Measurements from ENCODE around the gene KIN. TPM values are rescaled to one million over a fixed set of nuclear protein-coding genes. Genes with fewer than 3 reads are reported as not detected.

KIN gene
- total and polyA plus RNA-seq, 8 donors: 4.1 to 51.9 (median 10.5) TPM

GRCh38 chr10:7776777-7777176, 11.0 kb downstream of the KIN start:
- Histone ChIP-seq H3K4me3 (no peak overlapping the region), H3K27ac (no peak overlapping the region), H3K9me3 (no peaks in the 10 kb centered on the region), H3K4me1 (peaks cover 0 to 15% (median 5%) of the 10 kb centered on the region in 4 donors), H3K27me3 (no peaks in the 10 kb centered on the region), H3K36me3 (peaks cover 35 to 97% (median 93%) of the 10 kb centered on the region in 4 donors)
- TF ChIP-seq POLR2AphosphoS5 (IDR thresholded peaks at IDR 0.05) (no peak), CTCF (IDR thresholded peaks at IDR 0.05) (no peak), POLR2A (IDR thresholded peaks at IDR 0.05) (no peak), EP300 (IDR thresholded peaks at IDR 0.05) (no peak)
- intact Hi-C loops (cut with DNase I; ENCODE audit: low total_unique reads): no loop called here
- 94 to 98% (median 97%) methylated on average over 2 of the region's 2 CpGs for WGBS, 5 donors
- DNase-seq: no peak

DNA sequence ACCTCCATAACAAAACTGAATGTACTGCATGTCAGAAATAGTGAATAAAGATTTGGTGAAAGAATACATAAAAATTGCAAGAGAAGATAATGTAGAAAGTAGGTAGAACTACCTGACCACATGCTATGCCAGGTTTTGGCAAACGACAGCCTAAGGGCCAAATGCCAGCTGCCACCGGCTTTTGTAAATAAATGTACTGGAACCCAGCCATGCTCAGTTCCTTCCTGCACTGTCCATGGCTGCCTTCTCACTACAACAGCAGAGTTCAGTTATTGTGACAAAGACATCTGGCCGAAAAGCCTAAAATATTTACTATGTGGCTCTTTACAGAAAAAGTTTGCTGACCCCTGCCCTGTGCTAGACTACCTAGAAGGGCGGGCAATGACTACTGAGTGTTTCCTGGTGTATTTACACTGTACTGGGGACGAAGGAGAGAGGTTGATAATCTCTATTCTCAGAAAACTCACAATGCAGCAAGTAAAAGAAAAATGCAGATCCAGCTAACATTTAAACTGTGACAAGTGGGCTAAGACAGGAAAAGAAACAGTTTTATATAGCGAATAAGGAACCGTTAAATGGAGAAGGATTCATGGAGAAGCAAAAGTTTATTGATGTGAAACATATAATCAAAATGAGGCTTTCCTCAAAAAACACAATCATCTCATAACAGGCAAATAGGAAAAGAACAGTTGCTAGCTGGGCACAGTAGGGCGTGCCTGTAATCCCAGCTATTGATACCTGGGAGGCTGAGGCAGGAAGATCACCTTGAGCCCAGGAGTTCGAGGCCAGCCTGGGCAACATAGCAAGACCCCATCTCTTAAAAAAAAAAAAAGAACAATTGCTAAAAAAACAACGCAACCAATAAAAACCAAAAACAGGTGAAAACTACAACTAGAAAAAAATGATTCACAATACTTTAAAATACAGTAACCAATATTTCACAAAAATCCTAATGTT, 13.7 kb downstream of the KIN start:
- Histone ChIP-seq H3K36me3 (peaks cover 27 to 98% (median 95%) of the 10 kb centered on the region in 4 donors), H3K4me1 (peaks cover 0 to 15% (median 5%) of the 10 kb centered on the region in 4 donors), H3K4me3 (no peak overlapping the region), H3K27ac (no peak overlapping the region), H3K9me3 (no peaks in the 10 kb centered on the region), H3K27me3 (no peaks in the 10 kb centered on the region)
- TF ChIP-seq CTCF (IDR thresholded peaks at IDR 0.05): no peak
- TF ChIP-seq POLR2AphosphoS5 (IDR thresholded peaks at IDR 0.05): peak in 1 of 3 donors; percentile 11
- peak; percentile 16 to 91 for DNase-seq
- WGBS, 5 donors: 43 to 57% (median 53%) methylated on average over 10 of the region's 10 CpGs
- intact Hi-C loops (cut with DNase I; ENCODE audit: low total_unique reads): no loop called here

GRCh38 chr10:7768417-7768816, 19.4 kb downstream of the KIN start:
- intact Hi-C loops (cut with DNase I; ENCODE audit: low total_unique reads): no loop called here
- no peak overlapping the region for H3K4me3 ChIP-seq
- peaks cover 30 to 98% (median 97%) of the 10 kb centered on the region in 4 donors for H3K36me3 ChIP-seq
- no peak for TF ChIP-seq CTCF (IDR thresholded peaks at IDR 0.05)
- no peak for TF ChIP-seq EP300 (IDR thresholded peaks at IDR 0.05)
- no peak for TF ChIP-seq POLR2A (IDR thresholded peaks at IDR 0.05)
- no peak for TF ChIP-seq POLR2AphosphoS5 (IDR thresholded peaks at IDR 0.05)
- H3K27ac ChIP-seq: no peak overlapping the region
- no peak for DNase-seq
- H3K27me3 ChIP-seq: no peaks in the 10 kb centered on the region
- H3K4me1 ChIP-seq: peaks cover 0 to 3% (median 1%) of the 10 kb centered on the region in 4 donors
- 83 to 96% (median 96%) methylated on average over 7 of the region's 7 CpGs for WGBS, 5 donors
- H3K9me3 ChIP-seq: no peaks in the 10 kb centered on the region

DNA sequence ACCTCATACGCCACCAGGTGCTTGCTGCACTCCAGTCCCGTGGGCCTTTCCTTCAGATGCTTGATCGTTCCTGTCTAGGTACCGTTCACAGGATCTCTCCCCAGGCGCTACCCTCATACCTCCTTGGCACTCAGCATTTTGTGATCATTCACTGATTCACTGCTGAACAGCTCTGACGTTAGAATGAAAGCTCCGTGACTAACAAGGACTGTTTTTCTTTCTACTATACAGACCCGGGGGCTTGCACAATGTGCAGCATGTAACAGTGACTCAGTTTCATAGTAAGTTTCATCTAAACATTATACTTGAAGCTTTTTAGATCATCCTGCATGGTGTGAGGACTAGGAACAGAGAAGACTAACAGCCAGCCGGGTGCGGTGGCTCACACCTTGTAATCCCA, 20.6 kb downstream of the KIN start:
- no peak overlapping the region for H3K27ac ChIP-seq
- no peak overlapping the region for H3K4me3 ChIP-seq
- H3K36me3 ChIP-seq: peaks cover 33 to 100% (median 98%) of the 10 kb centered on the region in 4 donors
- no peaks in the 10 kb centered on the region for H3K9me3 ChIP-seq
- H3K27me3 ChIP-seq: no peaks in the 10 kb centered on the region
- intact Hi-C loops (cut with DNase I; ENCODE audit: low total_unique reads): no loop called here
- peaks cover 0 to 3% (median 0%) of the 10 kb centered on the region in 4 donors for H3K4me1 ChIP-seq
- TF ChIP-seq POLR2A (IDR thresholded peaks at IDR 0.05): no peak
- DNase-seq: no peak
- 85 to 97% (median 95%) methylated on average over 10 of the region's 10 CpGs for WGBS, 5 donors

GRCh38 chr10:7766241-7766640, 21.6 kb downstream of the KIN start:
- intact Hi-C loops (cut with DNase I; ENCODE audit: low total_unique reads): no loop called here
- WGBS, 5 donors: 81 to 87% (median 86%) methylated on average over 3 of the region's 3 CpGs
- DNase-seq: no peak
- no peak for TF ChIP-seq POLR2A (IDR thresholded peaks at IDR 0.05)
- no peak for TF ChIP-seq EP300 (IDR thresholded peaks at IDR 0.05)
- TF ChIP-seq CTCF (IDR thresholded peaks at IDR 0.05): no peak
- no peak for TF ChIP-seq POLR2AphosphoS5 (IDR thresholded peaks at IDR 0.05)
- Histone ChIP-seq H3K4me3 (no peak overlapping the region), H3K36me3 (peaks cover 33 to 100% (median 98%) of the 10 kb centered on the region in 4 donors), H3K27ac (no peak overlapping the region), H3K4me1 (peaks cover 0 to 3% (median 0%) of the 10 kb centered on the region in 4 donors), H3K27me3 (no peaks in the 10 kb centered on the region), H3K9me3 (no peaks in the 10 kb centered on the region)
